Stimulated activated naive CD8-positive, alpha-beta T cell treated with anti-CD3 and anti-CD28 coated beads, Interleukin-15, Interleukin-2, amounts not matched to agents 100 U/mL and 50 U/mL, for 24 hours (primary cell): ENCODE results near the gene MECR.
"Not testable (repeated sequence)": the region's sequence is repeated elsewhere in the genome, so short reads cannot be mapped to it uniquely, and the experiment has no call there.

ENCODE experiments used
- ATAC-seq: fragments of 150-1000 bp; cut with Tn5 transposase; one replicate; pipeline ENCODE4 v1.10.0; 2021
- DNase-seq: peaks from one replicate; pipeline ENCODE4 v3.0.0; 2021

The MECR gene

DNA sequence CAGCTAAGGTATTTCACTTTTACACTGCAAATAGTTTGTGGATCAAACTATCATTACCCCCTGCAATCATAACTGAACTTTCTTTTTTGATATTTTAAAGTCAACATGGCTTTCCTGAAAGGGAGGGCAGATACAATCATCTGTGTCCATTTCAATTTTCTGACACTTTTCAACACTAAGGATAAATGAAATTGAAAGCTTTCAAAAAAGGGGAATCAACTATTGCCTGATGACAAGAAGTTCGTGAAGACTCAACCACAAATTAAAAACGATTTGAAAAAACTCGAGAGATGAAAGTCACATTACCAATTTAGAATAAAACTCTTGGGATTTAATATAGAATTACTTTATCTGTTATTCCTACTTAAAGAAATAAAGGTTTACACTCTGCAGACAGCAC lies 60.8 kb downstream of the MECR start:
- ATAC-seq (no peak), DNase-seq (no peak)

DNA sequence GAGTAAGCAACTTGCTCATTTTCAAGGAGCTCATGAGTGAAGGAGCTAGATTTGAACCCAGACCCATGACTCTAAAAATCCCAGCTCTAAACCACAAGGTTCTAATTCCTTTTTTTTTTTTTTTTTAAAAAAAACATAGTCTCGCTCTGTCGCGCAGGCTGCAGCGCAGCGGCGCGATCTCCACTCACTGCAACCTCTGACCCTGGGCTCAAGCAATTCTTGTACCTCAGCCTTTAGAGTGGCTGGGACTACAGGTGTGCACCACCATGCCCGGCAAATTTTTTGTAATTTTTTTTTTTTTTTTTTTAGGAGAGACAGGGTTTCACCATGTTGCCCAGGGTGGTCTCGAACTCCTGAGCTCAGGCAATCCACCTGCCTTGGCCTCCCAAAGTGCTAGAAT lies 62.8 kb downstream of the MECR start:
- ATAC-seq (no peak), DNase-seq (no peak)

- DNase-seq, result no peak
- ATAC-seq, result no peak
These were observed 64.3 kb downstream of the MECR start for GRCh38 chr1:29166291-29166878.

DNA sequence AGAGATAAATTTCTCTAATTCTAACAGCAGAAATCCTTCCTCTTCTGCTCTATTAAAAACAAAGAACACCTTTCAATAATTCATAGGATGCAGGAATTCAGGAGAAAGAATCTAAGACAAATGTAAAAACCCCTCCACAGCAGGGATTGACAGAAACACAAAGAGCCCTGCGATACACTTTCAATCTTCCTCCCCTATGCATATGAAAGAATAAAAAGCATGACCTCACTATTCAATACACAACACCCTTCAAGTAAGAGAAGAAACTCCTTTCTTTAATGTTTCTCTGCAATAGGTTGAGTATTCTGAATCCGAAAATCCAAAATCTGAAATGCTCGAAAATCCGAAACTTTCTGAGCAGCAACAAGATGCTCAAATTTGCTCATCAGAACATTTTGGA lies 66.1 kb downstream of the MECR start:
- DNase-seq (no peak), ATAC-seq (no peak)

DNA sequence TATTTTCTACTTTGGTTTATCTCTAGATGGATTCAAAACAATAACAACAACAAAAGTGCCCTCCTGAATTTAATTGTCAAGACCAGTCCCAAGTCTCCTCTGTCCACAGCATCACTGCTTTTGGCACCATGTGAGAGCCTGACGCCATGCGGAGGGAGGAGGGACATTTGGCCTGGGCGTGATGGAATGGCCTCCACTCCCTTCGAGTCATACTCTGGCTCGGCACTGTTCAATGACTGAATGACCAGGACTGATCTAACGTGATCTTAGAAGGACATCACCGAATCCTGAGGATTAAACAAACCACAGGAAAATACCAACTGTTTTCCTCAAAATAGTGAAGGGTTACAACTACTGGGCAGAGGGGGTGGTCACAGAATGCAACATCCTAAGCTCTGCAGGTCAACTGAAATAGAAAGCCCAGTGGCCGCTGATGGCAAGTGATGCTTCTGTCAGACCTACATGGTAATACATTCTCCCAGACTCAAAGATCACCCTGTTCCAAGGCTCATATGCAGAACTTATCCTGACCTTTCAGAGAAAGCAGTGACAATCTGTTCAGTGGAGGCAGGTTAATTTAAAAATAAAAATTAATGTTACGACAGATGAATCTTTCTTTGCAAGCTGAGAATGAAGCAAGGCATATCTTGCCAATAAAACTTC lies 68.1 kb downstream of the MECR start:
- DNase-seq (no peak), ATAC-seq (no peak)

DNA sequence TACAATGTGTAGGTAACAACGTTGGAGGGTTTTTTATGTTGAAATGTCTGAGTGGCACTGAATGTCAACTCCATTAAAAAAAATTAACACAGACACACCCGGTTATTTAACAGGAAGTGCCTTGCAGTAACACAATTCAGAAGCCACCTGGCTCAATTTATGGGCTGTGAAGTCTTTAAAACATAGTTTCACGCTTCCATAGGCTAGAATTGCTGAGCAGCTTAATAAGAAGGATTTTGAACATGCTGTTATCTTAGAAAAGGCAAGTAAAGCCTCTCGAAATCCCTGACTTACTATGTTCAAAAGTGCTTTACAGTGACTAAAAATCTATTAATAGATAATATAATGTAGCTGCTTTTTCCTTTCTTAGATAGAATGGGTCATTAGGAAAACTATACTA lies 68.7 kb downstream of the MECR start:
- no peak for ATAC-seq
- DNase-seq, result no peak

GRCh38 chr1:29159773-29160172 lies 71.0 kb downstream of the MECR start:
- DNase-seq, result no peak
- no peak for ATAC-seq

DNA sequence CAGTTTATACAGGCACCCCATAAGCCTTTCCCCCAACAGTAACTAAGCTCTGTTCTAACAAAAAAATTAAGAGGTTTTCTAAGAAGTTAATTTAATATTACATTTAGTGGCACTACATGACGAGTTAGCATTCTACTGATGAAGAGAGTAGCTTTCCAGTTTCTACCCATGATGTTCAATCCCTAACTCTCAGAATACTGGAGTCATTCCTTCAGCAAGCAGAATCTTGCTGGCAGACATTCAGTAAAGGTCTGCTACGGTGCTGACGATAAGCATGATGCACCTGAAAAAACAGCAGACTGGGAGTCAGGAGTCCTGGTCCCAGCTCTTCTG lies 73.5 kb downstream of the MECR start:
- ATAC-seq, result no peak

DNA sequence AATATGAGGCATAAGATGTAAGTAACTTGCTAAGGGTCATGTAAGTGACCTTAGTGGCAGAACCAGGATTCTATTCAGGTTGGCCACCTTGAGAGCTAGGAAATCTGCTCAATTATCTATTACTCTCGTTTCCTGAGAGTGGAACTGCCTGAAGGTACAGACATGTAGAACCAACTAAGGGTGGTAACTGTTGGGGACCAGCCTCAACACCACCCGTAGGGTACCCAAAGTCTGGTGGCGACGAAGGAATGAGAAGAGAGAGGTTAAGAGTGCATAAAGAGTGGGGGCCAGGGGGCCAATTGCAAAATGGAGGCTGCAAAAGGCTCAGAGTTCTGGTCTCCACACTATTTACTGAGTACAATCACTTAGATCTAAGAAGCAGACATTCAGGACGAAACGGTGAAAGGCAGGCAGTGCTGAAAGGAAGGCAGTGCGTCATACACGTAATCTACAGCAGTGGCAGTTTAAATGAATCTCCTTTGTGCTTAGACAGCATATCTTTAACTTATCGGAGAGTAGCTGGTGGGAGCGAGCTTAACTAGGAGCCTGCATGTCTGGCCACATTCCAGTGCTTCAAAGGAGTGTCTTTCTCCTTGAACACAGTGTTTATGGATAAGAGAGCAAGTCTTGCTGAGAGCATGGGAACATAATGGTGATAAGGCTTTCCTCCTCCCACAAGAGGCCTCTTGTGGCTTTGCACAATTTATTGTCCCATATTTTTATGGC lies 74.0 kb downstream of the MECR start:
- DNase-seq, result no peak
- no peak for ATAC-seq

More for the DNA sequence above, 73.5 kb downstream of the MECR start:
- no peak for DNase-seq

- DNase-seq (no peak), ATAC-seq (no peak)
These were observed 78.5 kb downstream of the MECR start for GRCh38 chr1:29152046-29152805.

DNA sequence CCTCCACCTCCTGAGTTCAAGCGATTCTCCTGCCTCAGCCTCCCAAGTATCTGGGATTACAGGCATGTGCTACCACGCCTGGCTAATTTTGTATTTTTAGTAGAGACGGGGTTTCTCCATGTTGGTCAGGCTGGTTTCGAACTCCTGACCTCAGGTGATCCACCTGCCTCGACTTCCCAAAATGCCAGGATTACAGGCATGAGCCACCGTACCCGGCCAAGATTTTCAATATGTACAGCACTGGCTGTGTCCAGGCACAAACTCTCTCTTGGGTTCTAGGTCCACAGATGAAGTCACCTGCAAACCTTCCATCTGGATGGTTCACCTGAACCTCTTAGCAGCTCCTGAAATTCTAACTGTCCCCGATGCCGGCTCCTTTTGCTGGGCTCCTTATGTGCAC lies 80.4 kb downstream of the MECR start:
- ATAC-seq, DNase-seq: not testable (repeated sequence)

GRCh38 chr1:29148656-29149491 lies 81.9 kb downstream of the MECR start:
- DNase-seq (no peak), ATAC-seq (no peak)

DNA sequence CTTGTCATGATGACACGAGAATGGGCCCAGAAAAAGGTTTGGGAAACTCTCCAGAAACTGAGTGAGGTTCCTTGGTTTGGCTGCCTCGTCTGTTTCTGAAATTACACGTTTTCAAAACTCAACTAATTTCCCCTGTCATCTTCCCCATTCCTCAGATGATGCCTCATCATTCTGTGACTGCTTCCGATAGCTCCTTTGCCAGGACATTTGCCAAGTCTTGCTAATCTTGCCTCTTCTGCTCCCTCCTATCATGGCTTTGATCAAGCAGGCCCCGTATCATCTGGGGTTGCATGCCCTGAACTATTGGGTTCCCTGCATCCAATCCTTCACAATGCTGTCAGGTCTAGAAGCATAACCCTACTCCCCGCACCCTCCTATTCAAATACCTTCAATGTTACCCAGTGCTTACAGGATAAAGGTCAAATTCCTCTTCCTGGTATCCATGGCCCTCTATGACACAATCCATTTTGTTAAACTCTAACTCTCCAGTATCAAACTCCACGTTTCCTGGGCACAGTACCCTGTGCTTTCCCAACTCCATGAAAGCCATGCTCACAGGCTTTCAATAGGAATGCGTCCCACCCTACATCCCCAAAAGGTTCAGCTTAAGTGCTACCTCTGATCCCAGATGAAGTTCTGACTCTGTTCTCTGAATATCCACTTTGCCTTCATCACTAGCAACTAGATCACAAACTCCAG lies 84.8 kb downstream of the MECR start:
- no peak for ATAC-seq
- DNase-seq, result no peak

GRCh38 chr1:29144178-29144577 lies 86.6 kb downstream of the MECR start:
- DNase-seq (no peak), ATAC-seq (no peak)

DNA sequence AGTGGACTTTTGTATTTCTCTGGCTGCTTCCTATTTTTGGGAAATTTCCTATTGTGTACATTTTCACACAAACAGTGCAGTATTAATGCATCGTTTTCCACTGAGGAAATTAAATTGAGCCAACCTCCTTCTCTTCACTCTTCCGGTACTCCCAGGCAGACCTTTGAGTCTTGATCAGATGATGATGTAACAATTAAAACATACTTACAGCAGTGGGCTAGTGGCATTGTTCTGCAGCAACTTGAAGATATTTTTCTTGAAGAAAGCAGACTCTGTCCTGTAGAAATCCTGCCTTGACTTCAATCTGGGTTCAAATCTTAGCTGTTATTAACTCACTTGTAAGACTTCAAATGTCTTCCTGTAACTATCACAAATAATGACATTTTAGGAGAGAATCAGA lies 88.0 kb downstream of the MECR start:
- DNase-seq (no peak), ATAC-seq (no peak)
